NK-92 (cell line): ENCODE data around the gene BCL11B.

Experiments used
- DNase-seq: peaks from one replicate; lab custom pipeline; 2025; ENCODE audit not compliant: unreplicated experiment; lab: John Stamatoyannopoulos, UW

Gene BCL11B

DNA sequence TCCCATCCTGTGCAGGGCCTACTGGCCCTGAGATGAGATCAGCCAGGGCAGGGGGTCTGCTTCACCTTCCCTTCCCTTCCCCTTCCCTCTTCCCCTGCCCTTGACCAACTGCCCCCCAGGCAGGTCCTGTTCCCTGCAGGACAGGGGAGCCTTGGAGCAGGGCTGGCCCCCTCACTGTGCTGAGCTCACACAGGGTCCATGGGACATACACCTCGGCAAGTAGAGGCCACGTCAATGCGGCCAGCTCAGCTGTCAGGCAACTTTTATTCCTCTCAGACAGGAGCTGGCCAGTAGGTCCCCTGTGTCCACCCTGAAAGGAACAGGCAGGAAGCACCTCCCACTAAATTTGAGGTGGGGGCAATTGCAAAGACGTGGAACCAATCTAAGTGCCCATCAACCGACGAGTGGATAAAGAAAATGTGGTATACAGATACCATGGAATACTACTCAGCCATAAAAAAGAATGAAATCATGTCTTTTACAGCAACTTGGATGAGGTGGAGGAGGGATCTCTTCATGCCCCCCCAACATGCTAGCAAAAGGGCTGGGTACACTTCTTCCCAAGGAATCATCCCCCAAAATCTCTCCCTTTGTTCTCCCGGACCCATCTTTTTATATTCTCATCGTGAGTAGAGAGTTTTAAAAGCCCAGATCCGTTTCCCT lies 148.7 kb downstream of the BCL11B start:
- DNase-seq = no peak

GRCh38 chr14:99122521-99123125 lies 149.4 kb downstream of the BCL11B start:
- no peak for DNase-seq

GRCh38 chr14:99121319-99121875 lies 150.6 kb downstream of the BCL11B start:
- DNase-seq = no peak

- no peak for DNase-seq
These were observed 151.3 kb downstream of the BCL11B start for GRCh38 chr14:99120526-99121318.

DNA sequence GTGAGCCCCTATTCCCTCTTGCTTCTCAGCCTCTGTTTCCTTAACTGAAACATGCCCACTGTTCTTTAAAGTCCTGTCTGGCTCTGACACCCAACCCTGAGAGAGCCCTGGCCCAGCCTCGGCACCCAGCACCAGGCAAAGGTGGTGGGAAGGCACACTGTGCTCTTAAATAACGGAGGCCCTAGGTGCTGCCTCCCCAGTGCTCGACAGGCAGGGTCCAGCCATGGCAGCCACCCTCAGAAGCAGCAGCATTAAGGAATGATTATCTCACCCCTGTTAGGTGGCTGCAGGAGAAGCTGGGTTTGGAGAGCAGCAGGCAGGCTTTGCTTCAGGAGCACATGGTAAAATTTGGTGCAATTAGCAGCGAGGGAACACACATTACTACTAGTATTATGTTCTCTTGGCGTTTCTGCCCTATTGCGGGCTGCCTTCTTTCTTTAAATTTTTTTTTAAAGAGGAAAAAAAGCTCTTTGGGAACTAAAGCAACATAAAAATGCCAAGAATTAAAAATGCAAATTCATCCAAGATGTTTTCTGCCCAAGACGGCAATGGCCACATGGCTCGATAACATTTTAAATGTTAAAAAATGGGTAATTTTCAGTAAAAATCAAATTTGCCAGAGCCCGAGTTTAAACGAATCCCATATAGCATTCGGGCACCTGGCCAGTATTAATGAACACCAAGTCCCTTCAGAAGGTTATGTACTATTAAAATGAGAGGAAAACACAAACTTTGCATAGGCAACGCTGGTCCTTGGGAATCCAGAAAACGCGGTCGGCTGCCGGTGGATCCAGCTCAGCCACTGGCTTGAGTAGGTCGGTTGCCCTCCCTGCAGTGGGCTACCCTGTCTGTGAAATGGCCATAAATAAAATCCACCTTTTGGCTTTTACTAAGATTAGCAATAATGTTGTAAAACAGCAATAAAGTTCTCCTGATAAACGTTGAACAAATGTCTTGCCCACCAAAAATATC lies 152.2 kb downstream of the BCL11B start:
- no peak for DNase-seq
